HepG2 (cell line): ENCODE data around the gene SLC7A8. TPM values are rescaled to one million over a fixed set of nuclear protein-coding genes. Genes with fewer than 3 reads are reported as not detected.

Source experiments
- ATAC-seq: fragments of 200-7000 bp; cut with Tn5 transposase; 3 replicates; pipeline ENCODE4 v1.9.1; 2020; ENCODE audit warnings: mild to moderate bottlenecking, moderate library complexity
- BruUV-seq: library from RNA; stranded (reverse); fragments of 400-500 nt; replicated peaks from 2 replicates; lab custom pipeline; 2021; lab: Mats Ljungman, UMichigan
- CTCF ChIA-PET: fragments of 300-600 bp; formaldehyde crosslinking; extraction: SDS; loops from one replicate; lab custom pipeline; 2021; ENCODE audit warnings: low total read pairs, inconsistent platforms, low intra/inter-chr PET ratio; lab: Yijun Ruan, JAX
- POLR2A ChIA-PET: fragments of 350-600 bp; sonication (Branson Sonifier 250); formaldehyde crosslinking; loops from one replicate; lab custom pipeline; 2020; ENCODE audit warnings: antibody characterized with exemption, inconsistent platforms; lab: Yijun Ruan, JAX
- DNase-seq: peaks from one replicate; pipeline ENCODE4 v3.0.0-alpha.2; 2015; ENCODE audit warnings: low spot score
- FAIRE-seq: peaks from 3 replicates; lab custom pipeline; 2011; peaks lifted over from hg19 to GRCh38; lab: Jason Lieb, UNC
- H2AFZ ChIP-seq: one replicate; pipeline ENCODE4 v1.6.1; 2011; ENCODE audit warnings: low read length, inconsistent platforms
- H3K27ac ChIP-seq: fragments of 300-600 bp; 3 replicates; pipeline ENCODE4 v1.8.0; 2011; ENCODE audit warnings: mixed run types, mild to moderate bottlenecking, mixed read lengths, low read length, inconsistent platforms; ENCODE audit not compliant: insufficient read depth; ENCODE audit errors: extremely low read length
- H3K27me3 ChIP-seq, 2 experiments: fragments of 200-600 bp in 1 of 2; 2 replicates in 1 of 2; 3 replicates in 1 of 2; pipeline versions ENCODE4 v1.6.0 to v1.8.0; 2011; ENCODE audit warnings: low read length in 2 of 2, mild to moderate bottlenecking in 2 of 2, moderate library complexity in 2 of 2, inconsistent platforms in 1 of 2; ENCODE audit not compliant: insufficient read depth in 2 of 2, control insufficient read depth in 1 of 2
- H3K36me3 ChIP-seq, 2 experiments: fragments of 200-600 bp in 1 of 2; replicated peaks in 1 of 2; 2 replicates in 1 of 2; 3 replicates in 1 of 2; pipeline versions ENCODE4 v1.5.1 to v1.8.0; 2011; ENCODE audit warnings: low read length in 2 of 2, inconsistent platforms in 1 of 2; ENCODE audit not compliant: insufficient read depth in 2 of 2, control insufficient read depth in 1 of 2
- H3K4me1 ChIP-seq: 2 replicates; pipeline ENCODE4 v1.5.1; 2012; ENCODE audit warnings: low read length, inconsistent platforms; ENCODE audit not compliant: insufficient read depth
- H3K4me2 ChIP-seq: 2 replicates; pipeline ENCODE4 v1.6.0; 2011; ENCODE audit warnings: low read depth, low read length, inconsistent platforms
- H3K4me3 ChIP-seq, 3 experiments: fragments of 200-600 bp in 1 of 3; sonication (generic), shearing (Covaris generic) in 1 of 3; replicated peaks in 1 of 3; 2 replicates each; pipeline ENCODE4 v1.5.1; 2011 to 2016; ENCODE audit warnings: low read length in 3 of 3, inconsistent platforms in 2 of 3, low read depth in 2 of 3, mild to moderate bottlenecking in 2 of 3, control low read depth in 1 of 3, mixed read lengths in 1 of 3; ENCODE audit not compliant: insufficient read depth in 1 of 3
- H3K79me2 ChIP-seq: one replicate; pipeline ENCODE4 v1.6.1; 2011; ENCODE audit warnings: low read length, inconsistent platforms; ENCODE audit not compliant: insufficient read depth
- H3K9ac ChIP-seq: 2 replicates; pipeline ENCODE4 v1.6.0; 2011; ENCODE audit warnings: mild to moderate bottlenecking, low read depth, low read length, inconsistent platforms; ENCODE audit not compliant: insufficient read depth
- H3K9me3 ChIP-seq: 2 replicates; pipeline ENCODE4 v1.5.1; 2012; ENCODE audit warnings: mild to moderate bottlenecking, low read length
- H4K20me1 ChIP-seq: 2 replicates; pipeline ENCODE4 v1.6.0; 2011; ENCODE audit warnings: inconsistent platforms, mild to moderate bottlenecking, low read length, moderate library complexity; ENCODE audit not compliant: insufficient read depth
- CENPX ChIP-seq: sonication (generic); formaldehyde crosslinking; IDR thresholded peaks from 2 replicates; pipeline ENCODE4 v1.9.0; 2021; ENCODE audit warnings: mild to moderate bottlenecking, missing genetic modification reagents, moderate library complexity
- HNF4G ChIP-seq, 2 experiments: sonication (generic) in 1 of 2; formaldehyde crosslinking in 1 of 2; IDR thresholded peaks; 2 replicates each; pipeline versions ENCODE4 v1.4.0 to v1.6.1; 2011 to 2020; ENCODE audit warnings: borderline replicate concordance in 2 of 2, low read depth in 2 of 2, mild to moderate bottlenecking in 2 of 2, low read length in 1 of 2, missing genetic modification reagents in 1 of 2, moderate library complexity in 1 of 2
- HOXA3 ChIP-seq: sonication (generic); formaldehyde crosslinking; IDR thresholded peaks from 2 replicates; pipeline ENCODE4 v1.5.0; 2020; ENCODE audit warnings: missing genetic modification reagents
- MLXIP ChIP-seq: sonication (generic); formaldehyde crosslinking; IDR thresholded peaks from 2 replicates; pipeline ENCODE4 v1.9.0; 2021; ENCODE audit warnings: missing genetic modification reagents, borderline replicate concordance
- POGZ ChIP-seq: sonication (generic); formaldehyde crosslinking; IDR thresholded peaks from 2 replicates; pipeline ENCODE4 v1.4.0; 2020; ENCODE audit warnings: mild to moderate bottlenecking, missing genetic modification reagents
- POLR2A ChIP-seq, 2 experiments: IDR thresholded peaks; 2 replicates each; pipeline ENCODE4 v1.6.1; 2011; ENCODE audit warnings: low read depth in 2 of 2, low read length in 2 of 2, mild to moderate bottlenecking in 1 of 2, moderate library complexity in 1 of 2; ENCODE audit not compliant: insufficient read depth in 1 of 2
- RFXAP ChIP-seq: sonication (generic); formaldehyde crosslinking; IDR thresholded peaks from 2 replicates; pipeline ENCODE4 v1.4.0; 2020; ENCODE audit warnings: missing genetic modification reagents, borderline replicate concordance
- ZFP91 ChIP-seq: sonication (generic); formaldehyde crosslinking; IDR thresholded peaks from 2 replicates; pipeline ENCODE4 v1.9.0; 2022; ENCODE audit warnings: missing genetic modification reagents, mild to moderate bottlenecking, borderline replicate concordance
- ZNF205 ChIP-seq: IDR thresholded peaks from 2 replicates; pipeline ENCODE4 v1.6.1; 2018; ENCODE audit warnings: missing biosample characterization, missing genetic modification reagents
- ZNF614 ChIP-seq: IDR thresholded peaks from 2 replicates; pipeline ENCODE4 v1.6.1; 2018; ENCODE audit warnings: missing biosample characterization, missing genetic modification reagents, inconsistent platforms, borderline replicate concordance
- ZNF670 ChIP-seq: sonication (generic); formaldehyde crosslinking; IDR thresholded peaks from 2 replicates; pipeline ENCODE4 v1.8.0; 2022; ENCODE audit warnings: mild to moderate bottlenecking, missing genetic modification reagents, borderline replicate concordance
- ZNF781 ChIP-seq: sonication (generic); formaldehyde crosslinking; IDR thresholded peaks from 2 replicates; pipeline ENCODE4 v1.5.1; 2020; ENCODE audit warnings: borderline replicate concordance, mild to moderate bottlenecking, missing genetic modification reagents; ENCODE audit errors: not compliant biosample characterization
- ZNF850 ChIP-seq: sonication (generic); formaldehyde crosslinking; conservative IDR thresholded peaks from 2 replicates; pipeline ENCODE4 v1.9.0; 2021; ENCODE audit warnings: mild to moderate bottlenecking, missing genetic modification reagents
- WGBS: methylation state at CpG from one replicate; pipeline ENCODE4 v1.1.6; 2017; ENCODE audit warnings: low lambda C conversion rate; 5-methylcytosine and 5-hydroxymethylcytosine counted together
- in situ Hi-C: cut with HindIII; loops from 2 replicates; pipeline ENCODE4 v1.10.0; 2017; ENCODE audit warnings: low pct_unique_long_range_greater_than_20kb; ENCODE audit not compliant: extremely low pct_ligation_motif_present
- intact Hi-C: fragments of 100-400 bp; cut with micrococcal nuclease; formaldehyde crosslinking; loops from one replicate; pipeline ENCODE4 v1.10.0; 2022; ENCODE audit not compliant: unreplicated experiment
- polyA plus RNA-seq, 8 experiments: library from polyadenylated mRNA; depleted of rRNA in 3 of 8; stranded (reverse) in 7 of 8; unstranded in 1 of 8; fragments of >200 nt; fragmentation: Illumina TruSeq in 4 of 8; extraction: Trizol in 4 of 8; gene quantifications; 2 replicates each; pipeline versions ENCODE4 v1.2.1 to v1.2.3, GENCODE V29; 2011 to 2016; ENCODE audit warnings: low read depth in 4 of 8, missing spikeins in 1 of 8, mixed read lengths in 1 of 8; ENCODE audit not compliant: insufficient read depth in 1 of 8
- total RNA-seq, 5 experiments: library from RNA; depleted of rRNA; stranded (reverse); fragments of >200 nt; fragmentation: Illumina TruSeq; extraction: Trizol; gene quantifications; 2 replicates each; pipeline ENCODE4 v1.2.3, GENCODE V29; 2016; ENCODE audit warnings: low read depth in 1 of 5
- TF ChIP-seq, protein P1 (sequence below): IDR thresholded peaks from 2 replicates; pipeline ENCODE4 v1.6.1; 2016
- TF ChIP-seq, protein P2 (sequence below): sonication (generic); formaldehyde crosslinking; IDR thresholded peaks from 2 replicates; pipeline ENCODE4 v1.4.0; 2020; ENCODE audit warnings: missing genetic modification reagents
- TF ChIP-seq, protein P3 (sequence below): sonication (generic); formaldehyde crosslinking; IDR thresholded peaks from 2 replicates; pipeline ENCODE4 v1.8.1; 2023; ENCODE audit warnings: missing genetic modification reagents, inconsistent platforms, borderline replicate concordance

Gene SLC7A8
- total and polyA plus RNA-seq, 2 of the 13 experiments (the other 11 are each of a cell fraction or from before 2014, with no cell fraction given): 0.25 TPM; not detected in 1

- intact Hi-C loops: no loop called here
- no TSS peak for BruUV-seq
- CTCF ChIA-PET: no interaction called here
- H3K4me3 ChIP-seq: no peak overlapping the region
- TF ChIP-seq POLR2A (IDR thresholded peaks at IDR 0.05; ENCODE audit: insufficient read depth in 1 of 2, low read depth in 2 of 2, low read length in 2 of 2): no peak
- TF ChIP-seq ZNF670: no peak
- TF ChIP-seq, protein P1, sequence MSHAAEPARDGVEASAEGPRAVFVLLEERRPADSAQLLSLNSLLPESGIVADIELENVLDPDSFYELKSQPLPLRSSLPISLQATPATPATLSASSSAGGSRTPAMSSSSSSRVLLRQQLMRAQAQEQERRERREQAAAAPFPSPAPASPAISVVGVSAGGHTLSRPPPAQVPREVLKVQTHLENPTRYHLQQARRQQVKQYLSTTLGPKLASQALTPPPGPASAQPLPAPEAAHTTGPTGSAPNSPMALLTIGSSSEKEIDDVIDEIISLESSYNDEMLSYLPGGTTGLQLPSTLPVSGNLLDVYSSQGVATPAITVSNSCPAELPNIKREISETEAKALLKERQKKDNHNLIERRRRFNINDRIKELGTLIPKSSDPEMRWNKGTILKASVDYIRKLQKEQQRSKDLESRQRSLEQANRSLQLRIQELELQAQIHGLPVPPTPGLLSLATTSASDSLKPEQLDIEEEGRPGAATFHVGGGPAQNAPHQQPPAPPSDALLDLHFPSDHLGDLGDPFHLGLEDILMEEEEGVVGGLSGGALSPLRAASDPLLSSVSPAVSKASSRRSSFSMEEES (CRISPR knock-in tag): no peak
- TF ChIP-seq ZNF781 (CRISPR knock-in tag): no peak
- TF ChIP-seq MLXIP (CRISPR knock-in tag): no peak
- no peak for TF ChIP-seq ZNF205 (CRISPR knock-in tag)
- TF ChIP-seq HOXA3 (CRISPR knock-in tag): no peak
- no peak for TF ChIP-seq RFXAP (CRISPR knock-in tag)
- TF ChIP-seq ZNF850: no peak
- no peak for TF ChIP-seq CENPX
- TF ChIP-seq HNF4G (IDR thresholded peaks at IDR 0.05; ENCODE audit: borderline replicate concordance, low read depth, low read length): no peak
- TF ChIP-seq HNF4G (CRISPR knock-in tag; IDR thresholded peaks at IDR 0.05; ENCODE audit: borderline replicate concordance, low read depth): no peak
- TF ChIP-seq, protein P2, sequence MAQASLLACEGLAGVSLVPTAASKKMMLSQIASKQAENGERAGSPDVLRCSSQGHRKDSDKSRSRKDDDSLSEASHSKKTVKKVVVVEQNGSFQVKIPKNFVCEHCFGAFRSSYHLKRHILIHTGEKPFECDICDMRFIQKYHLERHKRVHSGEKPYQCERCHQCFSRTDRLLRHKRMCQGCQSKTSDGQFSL (CRISPR knock-in tag): no peak
- TF ChIP-seq ZFP91 (CRISPR knock-in tag): no peak
- TF ChIP-seq, protein P3, sequence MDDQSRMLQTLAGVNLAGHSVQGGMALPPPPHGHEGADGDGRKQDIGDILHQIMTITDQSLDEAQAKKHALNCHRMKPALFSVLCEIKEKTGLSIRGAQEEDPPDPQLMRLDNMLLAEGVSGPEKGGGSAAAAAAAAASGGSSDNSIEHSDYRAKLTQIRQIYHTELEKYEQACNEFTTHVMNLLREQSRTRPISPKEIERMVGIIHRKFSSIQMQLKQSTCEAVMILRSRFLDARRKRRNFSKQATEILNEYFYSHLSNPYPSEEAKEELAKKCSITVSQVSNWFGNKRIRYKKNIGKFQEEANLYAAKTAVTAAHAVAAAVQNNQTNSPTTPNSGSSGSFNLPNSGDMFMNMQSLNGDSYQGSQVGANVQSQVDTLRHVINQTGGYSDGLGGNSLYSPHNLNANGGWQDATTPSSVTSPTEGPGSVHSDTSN: no peak
- TF ChIP-seq POGZ (CRISPR knock-in tag): no peak
- no peak for TF ChIP-seq ZNF614 (CRISPR knock-in tag)
- TF ChIP-seq, all 625 proteins: peak for 0
- Histone ChIP-seq H3K9ac (no peak overlapping the region), H3K4me2 (no peak overlapping the region), H4K20me1 (peaks cover 5% of the 10 kb centered on the region; the same call in 1 of the 2 replicates), H3K79me2 (peaks cover 10% of the 10 kb centered on the region), H3K9me3 (no peaks in the 10 kb centered on the region), H3K27me3 (no peaks in the 10 kb centered on the region), H3K36me3 (peaks cover 52 to 98% of the 10 kb centered on the region in 2 experiments), H3K27ac (no peak overlapping the region), H3K4me1 (no peaks in the 10 kb centered on the region), H2AFZ (no peak overlapping the region)
- FAIRE-seq (no peak), ATAC-seq (no peak), DNase-seq (no peak)
- POLR2A ChIA-PET: interaction anchor here (1.8 to 5.2 kb wide), 2 partner anchors 10 to 13 kb away, joined by 7 to 51 read pairs; partner anchors contain the start of genes ACIN1 and C14orf119
- in situ Hi-C loops: no loop called here
- WGBS: 95% methylated on average over 3 of the region's 3 CpGs
Measured at GRCh38 chr14:23085458-23085857, 98.0 kb downstream of the SLC7A8 start.
